ENCODE results near the gene TSR3. TPM values are rescaled to one million over a fixed set of nuclear protein-coding genes. Genes with fewer than 3 reads are reported as not detected.

The TSR3 gene
- total RNA-seq, 1 experiment from 2014 or later, result 50.5 TPM

DNA sequence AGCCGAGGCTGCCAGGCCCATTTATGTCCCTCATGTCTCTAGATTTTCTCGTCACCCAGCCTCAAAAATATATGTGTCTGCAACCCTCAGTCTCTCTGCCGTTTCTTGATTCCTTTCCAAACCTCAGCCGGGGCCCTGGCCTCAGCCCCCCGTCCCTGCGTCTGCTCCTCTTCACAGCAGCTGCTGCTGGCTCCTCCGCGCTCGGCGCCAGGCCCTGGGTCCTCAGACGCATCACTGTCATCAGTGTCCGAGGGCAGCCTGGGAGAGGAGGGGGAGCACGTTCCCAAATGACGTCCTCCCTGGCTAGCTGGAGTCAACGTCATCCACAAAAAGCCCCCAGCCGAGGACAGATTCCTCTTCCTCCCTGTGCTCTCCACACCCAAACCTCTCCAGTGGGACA is 2.3 kb downstream of the TSR3 start:
- Histone ChIP-seq H3K4me1 (peaks cover 10% of the 10 kb centered on the region), H3K4me3 (no peak overlapping the region), H3K36me3 (no peaks in the 10 kb centered on the region; the same call in 1 of the 2 replicates), H3K9me3 (replicated peaks) (no peaks in the 10 kb centered on the region), H3K27me3 (0 out of 2 replicates have a peak, but pooled peaks cover 2% of the 10 kb centered on the region), H3K27ac (no peak overlapping the region)
- no peak for DNase-seq

DNA sequence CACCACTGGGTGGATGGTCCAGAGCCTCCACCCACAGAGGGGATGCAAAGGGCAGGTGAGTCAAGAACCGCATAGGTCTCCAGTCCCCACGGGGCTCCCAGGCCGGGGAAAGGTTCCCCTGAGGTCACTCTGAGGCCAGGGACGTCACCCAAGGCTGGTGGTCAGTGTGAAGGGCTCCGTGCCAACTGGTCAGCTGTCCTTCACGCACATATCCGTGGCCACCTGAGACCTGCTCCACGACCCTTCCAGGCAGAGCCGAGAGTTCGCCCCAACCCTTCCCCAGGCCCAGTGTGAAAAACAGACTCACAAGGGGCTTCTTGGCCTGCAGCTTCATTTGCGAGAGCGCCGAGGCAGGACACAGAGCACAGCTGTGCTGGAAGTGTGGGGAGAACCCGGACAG is 2.8 kb downstream of the TSR3 start:
- no peak for DNase-seq
- no peaks in the 10 kb centered on the region; the same call in 1 of the 2 replicates for H3K36me3 ChIP-seq
- no peak overlapping the region for H3K27ac ChIP-seq
- H3K9me3 ChIP-seq (replicated peaks), result no peaks in the 10 kb centered on the region
- no peak overlapping the region for H3K4me3 ChIP-seq
- 0 out of 2 replicates have a peak, but pooled peaks cover 2% of the 10 kb centered on the region for H3K27me3 ChIP-seq
- peaks cover 10% of the 10 kb centered on the region for H3K4me1 ChIP-seq

DNA sequence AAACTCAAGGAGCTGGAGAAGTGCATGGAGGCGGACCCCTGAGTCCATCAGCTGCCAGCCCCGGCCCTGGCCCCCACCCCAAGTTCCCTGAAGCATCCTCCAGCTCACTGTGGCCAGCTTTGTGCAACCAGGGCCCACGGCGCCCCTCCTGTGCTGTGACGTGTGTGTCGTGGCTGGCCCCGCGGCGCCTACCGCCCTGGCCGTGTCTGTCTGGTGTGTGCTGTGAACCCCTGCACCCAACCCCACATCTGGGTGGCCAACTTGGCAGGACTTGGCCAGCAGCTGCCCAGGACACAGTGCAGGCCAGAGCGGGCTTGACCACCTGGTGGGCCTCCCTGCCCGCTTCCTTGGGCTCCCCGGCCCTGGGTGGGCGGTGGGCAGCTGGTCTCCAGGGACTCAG is 3.2 kb downstream of the TSR3 start:
- DNase-seq, result no peak
- Histone ChIP-seq H3K27me3 (0 out of 2 replicates have a peak, but pooled peaks cover 2% of the 10 kb centered on the region), H3K9me3 (replicated peaks) (no peaks in the 10 kb centered on the region), H3K27ac (no peak overlapping the region), H3K4me3 (no peak overlapping the region), H3K4me1 (peaks cover 12% of the 10 kb centered on the region), H3K36me3 (no peaks in the 10 kb centered on the region; the same call in 1 of the 2 replicates)

DNA sequence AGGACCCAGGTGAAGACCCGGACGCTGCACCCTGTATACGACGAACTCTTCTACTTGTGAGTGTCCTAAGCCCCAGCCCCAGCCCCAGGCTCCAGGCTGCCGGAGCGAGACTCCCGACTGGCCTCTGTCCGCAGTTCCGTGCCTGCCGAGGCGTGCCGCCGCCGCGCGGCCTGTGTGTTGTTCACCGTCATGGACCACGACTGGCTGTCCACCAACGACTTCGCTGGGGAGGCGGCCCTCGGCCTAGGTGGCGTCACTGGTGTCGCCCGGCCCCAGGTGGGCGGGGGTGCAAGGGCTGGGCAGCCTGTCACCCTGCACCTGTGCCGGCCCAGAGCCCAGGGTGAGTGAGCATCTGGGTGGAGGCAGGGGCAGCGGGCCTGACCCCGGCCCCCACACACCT is 3.7 kb downstream of the TSR3 start:
- no peaks in the 10 kb centered on the region; the same call in 1 of the 2 replicates for H3K36me3 ChIP-seq
- H3K27me3 ChIP-seq, result 0 out of 2 replicates have a peak, but pooled peaks cover 2% of the 10 kb centered on the region
- no peaks in the 10 kb centered on the region for H3K9me3 ChIP-seq (replicated peaks)
- no peak for DNase-seq
- peaks cover 15% of the 10 kb centered on the region for H3K4me1 ChIP-seq
- H3K27ac ChIP-seq, result no peak overlapping the region
- H3K4me3 ChIP-seq, result no peak overlapping the region

DNA sequence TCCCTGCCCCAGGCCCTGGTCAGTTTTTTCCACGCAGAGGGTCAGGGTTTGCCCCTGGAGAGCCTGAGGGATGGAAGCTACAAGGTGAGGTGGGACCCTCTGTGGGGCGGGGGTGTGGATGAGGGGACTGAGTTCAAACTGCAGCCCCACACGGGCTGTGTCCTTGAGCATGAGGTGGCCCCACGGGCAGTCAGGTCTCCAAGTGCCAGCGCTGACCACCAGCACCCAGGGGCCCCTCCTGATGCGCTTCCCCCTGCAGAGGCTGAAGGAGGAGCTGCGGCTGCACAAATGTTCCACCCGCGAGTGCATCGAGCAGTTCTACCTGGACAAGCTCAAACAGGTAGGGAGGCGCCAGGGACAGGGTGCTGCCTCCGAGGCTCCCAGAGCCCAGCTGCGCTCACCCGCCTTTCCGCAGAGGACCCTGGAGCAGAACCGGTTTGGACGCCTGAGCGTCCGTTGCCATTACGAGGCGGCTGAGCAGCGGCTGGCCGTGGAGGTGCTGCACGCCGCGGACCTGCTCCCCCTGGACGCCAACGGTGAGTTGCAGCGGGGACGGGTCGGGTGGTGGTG is 4.3 kb downstream of the TSR3 start:
- H3K9me3 ChIP-seq (replicated peaks), result no peaks in the 10 kb centered on the region
- H3K36me3 ChIP-seq, result no peaks in the 10 kb centered on the region; the same call in 1 of the 2 replicates
- H3K27me3 ChIP-seq, result 0 out of 2 replicates have a peak, but pooled peaks cover 2% of the 10 kb centered on the region
- H3K4me3 ChIP-seq, result no peak overlapping the region
- H3K4me1 ChIP-seq, result peaks cover 16% of the 10 kb centered on the region
- no peak for DNase-seq
- no peak overlapping the region for H3K27ac ChIP-seq

DNA sequence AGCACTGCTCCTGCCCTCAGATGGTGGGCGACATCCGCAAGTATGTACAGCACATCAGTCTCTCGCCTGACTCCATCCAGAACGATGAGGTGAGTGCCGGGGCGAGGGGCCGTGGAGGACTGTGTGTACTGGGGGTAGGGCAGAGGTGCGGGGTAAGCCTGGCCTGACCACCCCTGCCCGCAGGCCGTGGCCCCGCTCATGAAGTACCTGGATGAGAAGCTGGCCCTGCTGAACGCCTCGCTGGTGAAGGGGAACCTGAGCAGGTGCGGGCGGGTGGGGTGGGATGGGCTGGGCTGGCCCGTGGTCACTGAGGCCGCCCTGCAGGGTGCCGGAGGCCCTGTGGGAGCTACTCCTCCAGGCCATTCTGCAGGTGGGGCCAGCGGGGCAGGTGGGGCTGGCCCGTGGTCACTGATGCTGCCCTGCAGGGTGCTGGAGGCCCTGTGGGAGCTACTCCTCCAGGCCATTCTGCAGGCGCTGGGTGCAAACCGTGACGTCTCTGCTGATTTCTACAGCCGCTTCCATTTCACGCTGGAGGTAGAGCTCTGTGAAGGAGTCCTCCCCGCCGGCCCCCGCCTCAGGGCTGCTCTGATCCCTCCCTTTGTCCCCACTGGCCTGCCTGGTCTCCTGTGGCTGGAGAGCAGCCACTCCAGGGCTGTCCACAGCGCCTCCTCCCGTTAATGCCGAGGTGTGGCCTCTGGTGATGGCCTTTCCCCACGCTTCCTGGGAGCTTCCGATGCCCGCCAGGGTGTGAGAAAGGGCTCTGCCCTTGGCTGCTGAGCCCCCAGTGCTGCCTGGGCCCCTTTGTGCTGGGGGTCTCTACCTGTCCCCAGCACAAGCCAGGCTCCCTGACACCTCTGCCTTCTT is 5.0 kb downstream of the TSR3 start:
- H3K4me3 ChIP-seq, result no peak overlapping the region
- H3K4me1 ChIP-seq, result peaks cover 18% of the 10 kb centered on the region
- no peaks in the 10 kb centered on the region for H3K9me3 ChIP-seq (replicated peaks)
- no peak overlapping the region for H3K27ac ChIP-seq
- 0 out of 2 replicates have a peak, but pooled peaks cover 2% of the 10 kb centered on the region for H3K27me3 ChIP-seq
- DNase-seq, result no peak
- no peaks in the 10 kb centered on the region; the same call in 1 of the 2 replicates for H3K36me3 ChIP-seq

DNA sequence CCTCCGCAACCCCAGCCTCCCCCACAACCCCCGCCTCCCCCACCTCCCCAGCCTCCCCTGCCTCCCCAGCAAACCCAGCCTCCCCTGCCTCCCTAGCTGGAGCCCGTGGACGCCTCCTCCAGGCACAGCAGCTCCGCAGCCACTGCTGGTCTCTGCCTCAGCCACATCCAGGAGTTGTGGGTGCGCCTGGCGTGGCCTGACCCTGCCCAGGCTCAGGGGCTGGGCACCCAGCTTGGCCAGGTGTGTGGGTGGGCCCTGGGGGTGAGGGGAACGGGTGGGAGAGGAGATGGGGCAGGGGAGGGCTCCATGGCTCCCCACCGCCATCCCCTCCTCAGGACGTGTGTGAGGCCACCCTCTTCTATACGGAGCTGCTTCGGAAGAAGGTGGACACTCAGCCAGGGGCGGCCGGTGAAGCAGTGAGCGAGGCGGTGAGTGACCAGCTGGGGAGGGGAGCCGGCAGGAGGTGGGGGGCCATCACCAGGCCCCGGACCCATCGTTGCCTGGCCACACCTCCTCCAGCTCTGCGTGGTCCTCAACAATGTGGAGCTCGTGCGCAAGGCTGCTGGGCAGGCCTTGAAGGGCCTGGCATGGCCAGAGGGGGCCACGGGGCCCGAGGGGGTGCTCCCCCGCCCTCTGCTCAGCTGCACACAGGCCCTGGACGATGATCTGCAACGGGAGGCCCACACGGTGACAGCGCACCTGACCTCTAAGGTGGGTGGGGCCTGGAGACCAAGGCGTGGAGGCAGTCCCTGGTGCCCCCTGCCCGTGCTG is 5.8 kb downstream of the TSR3 start:
- no peak overlapping the region for H3K27ac ChIP-seq
- no peak for DNase-seq
- H3K27me3 ChIP-seq, result 0 out of 2 replicates have a peak, but pooled peaks cover 2% of the 10 kb centered on the region
- H3K4me3 ChIP-seq, result no peak overlapping the region
- H3K4me1 ChIP-seq, result peaks cover 16% of the 10 kb centered on the region
- no peaks in the 10 kb centered on the region; the same call in 1 of the 2 replicates for H3K36me3 ChIP-seq
- H3K9me3 ChIP-seq (replicated peaks), result no peaks in the 10 kb centered on the region

DNA sequence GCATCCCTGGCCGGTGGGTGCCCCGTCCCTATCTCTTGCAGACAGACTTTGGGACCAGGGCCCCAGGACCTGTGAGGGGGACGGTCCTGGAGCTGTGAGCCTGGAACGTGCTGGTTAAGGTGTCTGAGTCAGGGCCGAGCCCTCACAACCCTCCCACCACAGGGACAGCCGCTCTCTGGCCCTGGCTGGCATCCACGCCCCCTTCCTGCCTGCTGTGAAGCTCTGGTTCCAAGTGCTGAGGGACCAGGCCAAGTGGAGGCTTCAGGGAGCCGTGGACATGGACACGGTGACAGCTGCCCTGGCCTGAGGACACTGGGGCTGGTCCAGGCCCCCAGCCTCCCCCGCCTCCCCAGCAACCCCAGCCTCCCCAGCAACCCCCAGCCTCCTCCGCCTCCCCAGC is 6.6 kb downstream of the TSR3 start:
- Histone ChIP-seq H3K27me3 (0 out of 2 replicates have a peak, but pooled peaks cover 2% of the 10 kb centered on the region), H3K4me3 (no peak overlapping the region), H3K27ac (no peak overlapping the region), H3K4me1 (peaks cover 14% of the 10 kb centered on the region), H3K9me3 (replicated peaks) (no peaks in the 10 kb centered on the region), H3K36me3 (no peaks in the 10 kb centered on the region; the same call in 1 of the 2 replicates)
- DNase-seq, result peak; percentile 44 to 49

DNA sequence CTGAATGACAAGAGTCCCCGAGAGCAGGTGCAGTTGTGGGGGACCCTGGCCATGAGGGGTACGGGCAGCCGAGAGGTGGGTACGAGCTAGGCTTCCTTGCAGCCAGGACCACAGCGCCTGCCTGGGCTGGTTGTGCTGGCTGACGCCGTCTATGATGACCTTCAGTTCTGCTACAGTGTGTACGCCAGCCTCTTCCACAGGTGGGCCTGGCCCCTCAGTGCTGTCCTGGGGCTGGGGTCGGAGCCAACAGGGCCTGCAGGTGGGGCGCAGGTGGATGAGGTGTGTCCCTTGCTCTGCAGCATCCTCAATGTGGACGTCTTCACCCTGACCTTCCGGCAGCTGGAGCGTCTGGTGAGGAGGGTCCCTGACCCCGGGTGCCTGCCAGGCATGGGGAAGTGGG is 7.2 kb downstream of the TSR3 start:
- no peaks in the 10 kb centered on the region for H3K9me3 ChIP-seq (replicated peaks)
- H3K27me3 ChIP-seq, result 0 out of 2 replicates have a peak, but pooled peaks cover 2% of the 10 kb centered on the region
- no peak for DNase-seq
- H3K4me3 ChIP-seq, result no peak overlapping the region
- H3K4me1 ChIP-seq, result peaks cover 14% of the 10 kb centered on the region
- H3K36me3 ChIP-seq, result no peaks in the 10 kb centered on the region; the same call in 1 of the 2 replicates
- H3K27ac ChIP-seq, result no peak overlapping the region

DNA sequence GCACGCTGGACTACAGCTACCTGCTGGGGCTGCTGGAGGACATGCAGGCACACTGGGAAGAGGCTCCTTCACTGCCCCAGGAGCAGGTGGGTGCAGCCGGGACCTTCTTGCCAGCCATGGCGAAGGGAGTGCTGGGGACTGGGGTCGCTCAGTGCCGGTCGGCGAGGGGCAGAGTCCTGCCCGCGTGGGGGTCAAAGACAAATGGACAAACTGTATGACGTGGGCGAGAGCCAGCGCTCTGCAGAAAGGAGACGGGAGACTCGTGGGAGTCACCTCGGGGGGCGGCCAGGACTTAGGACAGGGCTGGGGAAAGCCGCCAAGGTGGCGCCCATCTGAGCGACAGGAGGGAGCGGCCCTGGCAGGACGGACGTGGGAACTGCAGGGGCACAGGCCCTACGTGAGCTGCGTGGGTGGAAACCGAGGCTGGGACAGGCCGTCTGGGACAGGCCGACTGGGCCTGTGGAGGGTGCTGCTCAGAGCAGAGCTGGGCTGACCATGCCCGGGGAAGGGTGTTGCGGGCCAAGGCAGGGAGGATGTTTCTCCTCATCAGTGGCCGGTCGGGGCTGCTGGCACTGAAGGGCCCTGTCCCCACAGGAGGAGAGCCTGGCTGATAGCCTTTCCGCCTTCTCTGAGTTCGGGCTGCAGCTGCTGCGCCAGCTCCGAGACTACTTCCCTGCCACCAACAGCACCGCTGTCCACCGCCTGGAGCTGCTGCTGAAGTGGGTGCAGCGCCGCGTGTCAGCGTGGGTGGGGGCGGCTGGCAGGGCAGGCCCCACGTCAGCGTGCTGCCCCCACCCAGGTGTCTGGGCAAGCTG is 8.0 kb downstream of the TSR3 start:
- Histone ChIP-seq H3K9me3 (replicated peaks) (no peaks in the 10 kb centered on the region), H3K36me3 (no peaks in the 10 kb centered on the region; the same call in 1 of the 2 replicates), H3K4me1 (peaks cover 14% of the 10 kb centered on the region), H3K4me3 (0 out of 2 replicates have a peak overlapping the region, but pooled peaks have one; percentile 5), H3K27me3 (0 out of 2 replicates have a peak, but pooled peaks cover 2% of the 10 kb centered on the region), H3K27ac (no peak overlapping the region)
- peak; percentile 40 to 44 for DNase-seq

DNA sequence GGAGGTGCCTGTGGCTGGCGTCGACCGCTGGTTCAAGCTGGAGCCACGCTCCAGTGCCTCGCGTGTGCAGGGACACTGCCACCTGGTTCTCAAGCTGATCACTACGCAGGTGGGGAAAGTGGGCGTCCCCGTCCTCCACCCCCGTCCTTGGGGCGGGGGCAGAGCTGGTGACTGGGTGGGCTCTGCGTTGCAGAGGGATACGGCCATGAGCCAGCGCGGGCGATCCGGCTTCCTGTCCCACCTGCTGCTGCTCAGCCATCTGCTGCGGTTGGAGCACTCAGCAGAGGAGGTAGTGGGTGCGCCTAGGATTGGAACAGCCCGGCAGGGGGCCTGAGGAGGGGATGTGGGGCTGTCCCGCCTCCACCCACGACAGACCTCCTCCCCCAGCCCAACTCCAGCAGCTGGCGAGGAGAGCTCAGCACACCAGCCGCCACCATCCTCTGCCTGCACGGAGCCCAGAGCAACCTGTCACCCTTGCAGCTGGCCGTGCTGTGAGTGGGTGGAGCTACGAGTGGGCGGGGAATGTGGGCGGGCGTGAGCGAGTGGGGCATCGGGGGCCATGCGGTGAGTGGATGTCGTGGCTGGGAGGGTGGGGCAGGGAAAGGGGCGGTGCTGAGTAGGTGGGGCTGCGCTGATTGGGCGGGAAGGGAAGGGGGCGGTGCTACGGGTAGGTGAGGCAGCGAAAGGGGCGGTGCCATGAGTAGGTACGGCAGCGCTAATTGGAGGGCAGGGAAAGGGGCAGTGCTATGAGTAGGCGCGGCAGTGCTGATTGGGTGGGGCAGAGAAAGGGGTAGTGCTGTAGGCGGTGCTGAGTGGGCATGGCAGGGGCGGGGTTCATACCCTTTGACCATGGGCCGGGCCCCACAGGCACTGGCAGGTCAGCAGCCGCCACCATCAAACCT is 8.9 kb downstream of the TSR3 start:
- Histone ChIP-seq H3K27ac (no peak overlapping the region), H3K9me3 (replicated peaks) (no peaks in the 10 kb centered on the region), H3K36me3 (no peaks in the 10 kb centered on the region), H3K27me3 (0 out of 2 replicates have a peak, but pooled peaks cover 2% of the 10 kb centered on the region), H3K4me3 (peak overlapping the region; percentile 25; the same call in 1 of the 2 replicates), H3K4me1 (peaks cover 14% of the 10 kb centered on the region)
- DNase-seq, result peak; percentile 99

DNA sequence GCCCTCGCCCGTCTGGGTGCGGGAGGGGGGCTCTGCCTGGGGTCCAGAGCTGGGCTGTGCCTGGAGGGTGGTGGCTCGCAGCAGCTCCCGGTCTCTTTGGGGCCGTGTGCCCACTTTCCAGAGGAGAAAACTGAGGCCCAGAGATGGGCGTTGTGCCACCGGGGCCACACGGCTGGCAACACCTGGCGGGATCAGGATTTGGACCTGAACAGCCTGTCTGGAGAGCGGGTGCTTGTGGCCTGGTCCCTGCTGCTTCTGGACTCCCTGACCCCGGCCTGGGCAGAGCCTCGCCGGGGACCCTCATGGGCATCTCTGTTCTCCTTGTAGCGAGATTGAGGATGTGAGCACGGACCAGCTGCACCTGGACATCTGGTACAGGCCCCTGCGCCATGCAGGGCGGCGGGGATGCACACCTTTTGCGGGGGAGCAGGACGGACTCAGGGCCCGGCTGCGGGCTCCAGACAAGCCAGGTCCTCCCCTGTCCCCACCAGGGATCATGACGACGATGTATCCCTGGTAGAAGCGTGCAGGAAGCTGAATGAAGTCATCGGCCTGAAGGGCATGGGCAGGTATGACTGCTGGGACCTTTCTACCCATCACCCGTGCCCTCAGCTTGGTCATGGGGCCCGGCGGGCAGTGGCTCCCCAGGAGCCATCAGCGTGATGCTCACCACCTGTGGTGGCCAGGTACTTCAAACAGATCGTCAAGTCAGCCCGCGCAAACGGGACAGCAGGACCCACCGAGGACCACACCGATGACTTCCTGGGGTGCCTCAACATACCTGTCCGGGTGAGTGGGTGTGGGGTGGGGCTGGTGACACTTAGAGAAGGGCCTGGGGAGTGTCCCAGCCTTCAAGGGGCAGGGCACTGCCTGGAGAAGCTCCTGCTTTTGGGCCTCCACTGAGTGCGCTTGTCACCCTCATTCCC is 9.9 kb downstream of the TSR3 start:
- Histone ChIP-seq H3K36me3 (no peaks in the 10 kb centered on the region), H3K9me3 (replicated peaks) (no peaks in the 10 kb centered on the region), H3K4me1 (peaks cover 14% of the 10 kb centered on the region), H3K27ac (no peak overlapping the region), H3K4me3 (no peak overlapping the region), H3K27me3 (peaks cover 5% of the 10 kb centered on the region; the same call in 1 of the 2 replicates)
- DNase-seq, result no peak

All from SJCRH30 (cell line).